Measurements from ENCODE around the gene SMYD3. TPM values are rescaled to one million over a fixed set of nuclear protein-coding genes. Genes with fewer than 3 reads are reported as not detected.

SMYD3 gene
- total RNA-seq, 1 donor from 2014 or later, result 0.32 TPM

DNA sequence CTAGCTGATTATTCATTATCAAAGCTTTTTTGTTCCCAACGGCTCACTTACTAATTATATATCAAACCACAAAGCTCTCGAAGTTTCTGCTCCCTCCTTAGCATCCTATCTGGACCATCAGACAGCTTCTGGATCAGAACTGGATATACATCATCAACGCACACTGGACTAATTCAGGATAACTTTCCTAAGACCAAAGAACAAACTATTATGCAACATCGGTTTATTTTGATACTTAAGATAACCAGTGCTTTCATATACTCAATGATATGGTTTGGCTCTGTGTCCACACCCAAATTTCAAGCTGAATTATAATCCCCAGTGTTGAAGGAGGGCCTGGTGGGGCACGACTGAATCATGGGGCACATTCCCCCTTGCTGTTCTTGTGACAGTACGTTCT, 110.8 kb downstream of the SMYD3 start:
- H3K4me1 ChIP-seq, result no peaks in the 10 kb centered on the region
- DNase-seq (ENCODE audit: low spot score in 2 of 2), result no peak
- no peaks in the 10 kb centered on the region for H3K27me3 ChIP-seq
- peaks cover 0 to 10% of the 10 kb centered on the region in 2 donors for H3K9me3 ChIP-seq
- no peak overlapping the region for H3K4me3 ChIP-seq
- no peak overlapping the region for H3K27ac ChIP-seq
- no peaks in the 10 kb centered on the region for H3K36me3 ChIP-seq
- TF ChIP-seq, protein P1, sequence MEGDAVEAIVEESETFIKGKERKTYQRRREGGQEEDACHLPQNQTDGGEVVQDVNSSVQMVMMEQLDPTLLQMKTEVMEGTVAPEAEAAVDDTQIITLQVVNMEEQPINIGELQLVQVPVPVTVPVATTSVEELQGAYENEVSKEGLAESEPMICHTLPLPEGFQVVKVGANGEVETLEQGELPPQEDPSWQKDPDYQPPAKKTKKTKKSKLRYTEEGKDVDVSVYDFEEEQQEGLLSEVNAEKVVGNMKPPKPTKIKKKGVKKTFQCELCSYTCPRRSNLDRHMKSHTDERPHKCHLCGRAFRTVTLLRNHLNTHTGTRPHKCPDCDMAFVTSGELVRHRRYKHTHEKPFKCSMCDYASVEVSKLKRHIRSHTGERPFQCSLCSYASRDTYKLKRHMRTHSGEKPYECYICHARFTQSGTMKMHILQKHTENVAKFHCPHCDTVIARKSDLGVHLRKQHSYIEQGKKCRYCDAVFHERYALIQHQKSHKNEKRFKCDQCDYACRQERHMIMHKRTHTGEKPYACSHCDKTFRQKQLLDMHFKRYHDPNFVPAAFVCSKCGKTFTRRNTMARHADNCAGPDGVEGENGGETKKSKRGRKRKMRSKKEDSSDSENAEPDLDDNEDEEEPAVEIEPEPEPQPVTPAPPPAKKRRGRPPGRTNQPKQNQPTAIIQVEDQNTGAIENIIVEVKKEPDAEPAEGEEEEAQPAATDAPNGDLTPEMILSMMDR (IDR thresholded peaks at IDR 0.05), result no peak
- intact Hi-C loops (cut with DNase I), result no loop called here

DNA sequence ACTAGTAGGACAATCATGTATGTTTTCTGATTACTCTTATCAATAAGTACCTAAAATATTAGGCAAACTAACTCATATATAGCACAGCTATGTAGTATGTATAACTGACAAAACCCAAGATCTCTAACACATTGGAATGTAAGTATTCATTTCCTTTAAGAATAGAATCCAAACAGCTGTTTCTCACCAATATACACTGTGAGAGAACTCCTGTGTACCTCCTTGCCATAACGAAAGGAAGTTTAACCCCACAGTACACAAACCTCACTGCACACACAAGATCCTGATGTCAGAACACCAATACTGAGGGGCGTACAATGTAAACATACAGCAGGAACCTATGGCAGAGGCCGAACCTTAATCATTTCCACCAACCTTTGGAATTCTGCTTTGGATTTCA, 113.0 kb downstream of the SMYD3 start:
- DNase-seq (ENCODE audit: low spot score in 2 of 2), result no peak
- Histone ChIP-seq H3K9me3 (peaks cover 0 to 19% of the 10 kb centered on the region in 2 donors), H3K27me3 (no peaks in the 10 kb centered on the region), H3K36me3 (no peaks in the 10 kb centered on the region), H3K27ac (no peak overlapping the region), H3K4me1 (no peaks in the 10 kb centered on the region), H3K4me3 (no peak overlapping the region)
- intact Hi-C loops (cut with DNase I), result no loop called here
- TF ChIP-seq, protein P1 (IDR thresholded peaks at IDR 0.05), result no peak

DNA sequence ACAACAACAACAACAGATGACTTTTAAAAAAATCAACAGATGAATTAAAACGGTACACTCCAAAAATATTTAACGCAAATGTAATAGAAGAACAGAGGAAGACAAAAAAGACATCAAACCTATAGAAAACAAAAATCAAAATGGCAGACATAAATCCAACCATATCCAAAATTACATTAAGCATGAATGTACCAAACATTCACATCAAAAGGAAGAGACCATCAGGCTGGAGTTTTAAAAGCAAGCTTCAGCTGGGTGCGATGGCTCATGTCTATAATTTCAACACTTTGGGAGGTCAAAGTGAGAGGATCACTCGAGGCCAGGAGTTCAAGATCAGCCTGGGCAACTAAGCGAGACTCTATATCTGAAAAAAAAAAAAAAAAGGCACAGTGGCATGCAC, 116.2 kb downstream of the SMYD3 start:
- H3K27me3 ChIP-seq, result no peaks in the 10 kb centered on the region
- no peak overlapping the region for H3K27ac ChIP-seq
- TF ChIP-seq, protein P1 (IDR thresholded peaks at IDR 0.05), result no peak
- no peaks in the 10 kb centered on the region for H3K4me1 ChIP-seq
- intact Hi-C loops (cut with DNase I), result no loop called here
- no peaks in the 10 kb centered on the region for H3K36me3 ChIP-seq
- no peak overlapping the region for H3K4me3 ChIP-seq
- H3K9me3 ChIP-seq, result peaks cover 0 to 19% of the 10 kb centered on the region in 2 donors
- DNase-seq (ENCODE audit: low spot score in 2 of 2), result no peak

DNA sequence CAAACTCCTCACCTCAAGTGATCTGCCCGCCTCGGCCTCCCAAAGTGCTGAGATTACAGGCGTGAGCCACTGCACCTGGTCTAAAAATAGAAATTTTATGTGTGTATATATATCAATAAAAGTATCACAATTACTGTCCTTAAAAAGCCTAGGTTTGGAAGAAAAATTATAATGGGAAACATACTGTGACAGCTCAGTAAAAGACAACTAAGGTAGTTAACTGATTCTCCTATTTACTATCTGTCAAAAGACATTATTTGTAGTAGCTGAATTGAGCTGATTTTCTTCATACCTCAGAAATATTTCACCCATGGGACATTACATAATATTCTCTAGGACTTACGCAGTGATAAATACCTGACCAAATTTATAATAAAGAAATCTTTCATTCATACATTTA, 122.5 kb downstream of the SMYD3 start:
- TF ChIP-seq, protein P1 (IDR thresholded peaks at IDR 0.05), result no peak
- no peaks in the 10 kb centered on the region for H3K27me3 ChIP-seq
- H3K4me1 ChIP-seq, result no peaks in the 10 kb centered on the region
- no peaks in the 10 kb centered on the region for H3K36me3 ChIP-seq
- no peak for DNase-seq (ENCODE audit: low spot score in 2 of 2)
- no peak overlapping the region for H3K27ac ChIP-seq
- H3K9me3 ChIP-seq, result no peaks in the 10 kb centered on the region
- no peak overlapping the region for H3K4me3 ChIP-seq
- intact Hi-C loops (cut with DNase I), result no loop called here

DNA sequence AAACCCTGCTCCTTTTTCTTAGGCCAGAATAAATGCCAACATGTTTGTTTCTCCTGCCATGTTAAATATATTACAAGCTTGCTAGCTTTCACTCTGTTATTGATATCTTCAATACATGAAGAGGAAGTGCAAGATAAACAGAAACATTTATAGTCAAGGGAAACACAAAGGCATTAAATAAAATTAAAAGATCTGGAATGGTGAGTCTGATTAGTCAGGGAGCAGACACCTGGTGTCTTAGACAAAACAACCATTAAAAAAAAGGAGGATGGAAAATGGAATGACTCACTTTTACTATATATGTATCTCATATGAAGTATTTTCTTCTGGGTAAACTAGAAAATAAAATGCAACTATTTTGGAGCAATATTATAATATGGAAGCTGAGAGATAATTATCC, 123.3 kb downstream of the SMYD3 start:
- no peaks in the 10 kb centered on the region for H3K36me3 ChIP-seq

DNA sequence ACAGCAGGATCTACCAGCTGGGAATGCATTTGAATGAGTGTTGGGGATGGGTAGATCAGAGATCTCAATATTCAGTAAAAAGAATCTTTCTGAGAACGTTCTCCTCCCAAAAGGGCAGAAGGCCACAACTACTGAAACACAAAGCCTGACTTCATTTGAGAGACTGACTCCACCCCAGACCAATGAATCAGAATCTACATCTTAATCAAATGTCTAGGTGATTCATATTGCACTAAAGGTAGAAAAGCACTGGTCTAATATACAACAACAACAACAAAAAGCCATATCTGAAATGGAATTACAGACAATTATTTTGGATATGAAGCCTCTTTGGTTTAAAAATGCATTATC, 123.9 kb downstream of the SMYD3 start:
- intact Hi-C loops (cut with DNase I), result no loop called here

More for the DNA sequence above, 123.3 kb downstream of the SMYD3 start:
- Histone ChIP-seq H3K9me3 (no peaks in the 10 kb centered on the region), H3K4me3 (no peak overlapping the region), H3K4me1 (no peaks in the 10 kb centered on the region), H3K27ac (no peak overlapping the region), H3K27me3 (no peaks in the 10 kb centered on the region)
- TF ChIP-seq, protein P1 (IDR thresholded peaks at IDR 0.05), result no peak
- no peak for DNase-seq (ENCODE audit: low spot score in 2 of 2)
- intact Hi-C loops (cut with DNase I), result no loop called here

More for the DNA sequence above, 123.9 kb downstream of the SMYD3 start:
- no peaks in the 10 kb centered on the region for H3K36me3 ChIP-seq
- no peak overlapping the region for H3K4me3 ChIP-seq
- H3K9me3 ChIP-seq, result no peaks in the 10 kb centered on the region
- H3K27me3 ChIP-seq, result no peaks in the 10 kb centered on the region
- no peak overlapping the region for H3K27ac ChIP-seq
- TF ChIP-seq, protein P1 (IDR thresholded peaks at IDR 0.05), result no peak
- H3K4me1 ChIP-seq, result no peaks in the 10 kb centered on the region
- DNase-seq (ENCODE audit: low spot score in 2 of 2), result no peak
